GM12801 (cell line): ENCODE data around the gene ADSS1.

Experiments
- CTCF ChIP-seq: IDR thresholded peaks from one replicate; pipeline ENCODE4 v1.5.1; 2011; ENCODE audit warnings: control low read depth; ENCODE audit not compliant: insufficient read length; ENCODE audit errors: extremely low read depth

The ADSS1 gene

GRCh38 chr14:104709387-104710039 lies 14.5 kb upstream of the ADSS1 start:
- no peak for TF ChIP-seq CTCF

DNA sequence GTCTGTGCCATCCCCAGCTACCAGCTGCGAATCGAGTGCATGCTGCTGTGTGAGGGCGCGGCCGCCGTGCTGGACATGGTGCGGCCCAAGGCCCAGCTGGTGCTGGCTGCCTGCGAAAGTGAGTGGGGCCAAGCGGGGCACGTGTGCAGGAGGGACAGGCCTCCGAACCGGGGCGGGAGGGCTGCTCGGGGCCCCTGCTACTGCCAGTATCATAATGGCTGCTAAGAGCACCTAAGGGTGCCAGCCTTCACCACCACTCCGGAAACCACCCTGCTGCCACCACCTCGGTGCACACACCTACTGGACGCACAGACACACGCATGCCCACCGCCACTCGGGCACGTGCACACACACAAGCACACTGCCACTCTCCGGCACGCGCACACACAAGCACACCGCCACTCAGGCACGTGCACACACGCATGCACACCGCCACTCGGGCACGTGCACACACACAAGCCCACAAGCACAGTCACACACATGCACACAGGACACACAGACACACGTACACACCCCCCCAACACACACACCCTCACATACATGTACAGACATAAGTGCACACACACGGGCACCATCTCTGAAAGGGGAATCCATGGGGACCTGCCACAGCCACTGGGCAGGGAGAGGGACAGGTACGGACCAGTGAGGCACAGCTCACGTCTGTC lies 13.8 kb upstream of the ADSS1 start:
- no peak for TF ChIP-seq CTCF

GRCh38 chr14:104712881-104713734 lies 10.9 kb upstream of the ADSS1 start:
- no peak for TF ChIP-seq CTCF

GRCh38 chr14:104714066-104714465 lies 10.0 kb upstream of the ADSS1 start:
- TF ChIP-seq CTCF, result no peak

- TF ChIP-seq CTCF, result no peak
Observed at GRCh38 chr14:104714681-104715080, 9.3 kb upstream of the ADSS1 start.

- TF ChIP-seq CTCF, result no peak
Observed at GRCh38 chr14:104715416-104715815, 8.6 kb upstream of the ADSS1 start.

DNA sequence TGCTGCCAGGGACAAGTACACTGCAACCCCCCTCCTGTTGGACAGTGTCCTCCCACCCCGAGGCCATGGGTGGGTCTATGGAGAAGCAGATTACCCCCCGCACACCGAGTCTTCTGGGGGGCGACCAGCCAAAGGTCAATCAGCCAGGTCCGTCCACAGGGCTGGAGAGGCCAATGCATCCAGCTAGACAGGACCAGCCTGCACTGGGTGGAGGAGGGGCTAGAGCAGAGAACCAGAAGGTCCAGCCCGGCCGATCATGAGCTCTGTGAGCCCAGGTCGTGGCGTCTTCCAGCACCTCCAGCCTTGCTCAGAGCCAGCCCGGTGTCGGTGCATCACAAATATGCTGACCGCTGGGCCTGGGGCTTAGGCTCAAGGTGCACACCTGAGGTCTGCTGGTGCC lies 8.2 kb upstream of the ADSS1 start:
- TF ChIP-seq CTCF, result no peak
